ENCODE data around the gene OR2T5.
"Not testable (repeated sequence)": the region's sequence is repeated elsewhere in the genome, so short reads cannot be mapped to it uniquely, and the experiment has no call there.

DNA sequence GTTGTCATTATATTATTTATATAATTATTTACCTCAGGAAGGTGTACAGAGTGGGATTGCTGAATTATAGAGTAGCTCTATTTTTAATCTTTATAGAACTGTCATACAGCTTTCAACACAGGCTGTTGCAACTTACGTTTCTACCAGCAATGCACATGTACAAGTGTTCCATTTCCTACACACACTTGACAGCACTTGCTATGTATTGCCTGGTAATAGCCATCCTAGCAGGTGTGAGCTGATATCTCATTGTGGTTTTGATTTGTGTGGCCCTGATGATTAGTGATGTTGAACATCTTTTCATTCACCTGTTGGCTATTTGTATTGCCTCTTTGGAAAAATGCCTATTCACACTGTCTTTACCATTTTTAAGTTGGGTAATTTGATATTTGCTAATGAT, 12.7 kb upstream of the OR2T5 start:
- TF ChIP-seq, protein P1, sequence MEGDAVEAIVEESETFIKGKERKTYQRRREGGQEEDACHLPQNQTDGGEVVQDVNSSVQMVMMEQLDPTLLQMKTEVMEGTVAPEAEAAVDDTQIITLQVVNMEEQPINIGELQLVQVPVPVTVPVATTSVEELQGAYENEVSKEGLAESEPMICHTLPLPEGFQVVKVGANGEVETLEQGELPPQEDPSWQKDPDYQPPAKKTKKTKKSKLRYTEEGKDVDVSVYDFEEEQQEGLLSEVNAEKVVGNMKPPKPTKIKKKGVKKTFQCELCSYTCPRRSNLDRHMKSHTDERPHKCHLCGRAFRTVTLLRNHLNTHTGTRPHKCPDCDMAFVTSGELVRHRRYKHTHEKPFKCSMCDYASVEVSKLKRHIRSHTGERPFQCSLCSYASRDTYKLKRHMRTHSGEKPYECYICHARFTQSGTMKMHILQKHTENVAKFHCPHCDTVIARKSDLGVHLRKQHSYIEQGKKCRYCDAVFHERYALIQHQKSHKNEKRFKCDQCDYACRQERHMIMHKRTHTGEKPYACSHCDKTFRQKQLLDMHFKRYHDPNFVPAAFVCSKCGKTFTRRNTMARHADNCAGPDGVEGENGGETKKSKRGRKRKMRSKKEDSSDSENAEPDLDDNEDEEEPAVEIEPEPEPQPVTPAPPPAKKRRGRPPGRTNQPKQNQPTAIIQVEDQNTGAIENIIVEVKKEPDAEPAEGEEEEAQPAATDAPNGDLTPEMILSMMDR (IDR thresholded peaks at IDR 0.05): not testable (repeated sequence)
- not testable (repeated sequence) for TF ChIP-seq POLR2A, POLR2AphosphoS5 (IDR thresholded peaks at IDR 0.05)
